T-helper 1 cell treated with Interleukin-12 subunit alpha and Interleukin-12 subunit beta and Interleukin-4 antibody, amounts not matched to agents 30 μg/mL and 1 μg/mL, for 36 hours (primary cell): ENCODE results near the gene RNU2-63P.
"Not testable (repeated sequence)": the region's sequence is repeated elsewhere in the genome, so short reads cannot be mapped to it uniquely, and the experiment has no call there.

Source experiments
- H3K27ac Mint-ChIP-seq: one replicate; pipeline ENCODE4 v1.8.0; 2021; ENCODE audit warnings: mild to moderate bottlenecking, mixed read lengths
- H3K27me3 Mint-ChIP-seq: one replicate; pipeline ENCODE4 v1.8.0; 2021; ENCODE audit warnings: low read depth, mixed read lengths
- H3K36me3 Mint-ChIP-seq: one replicate; pipeline ENCODE4 v1.8.0; 2021; ENCODE audit warnings: low read depth, mixed read lengths
- H3K4me1 Mint-ChIP-seq: one replicate; pipeline ENCODE4 v1.8.0; 2021; ENCODE audit warnings: low read depth, mixed read lengths
- H3K4me3 Mint-ChIP-seq: one replicate; pipeline ENCODE4 v1.8.0; 2021; ENCODE audit warnings: mild to moderate bottlenecking, moderate library complexity, mixed read lengths
- H3K9me3 Mint-ChIP-seq: one replicate; pipeline ENCODE4 v1.8.0; 2021; ENCODE audit warnings: mixed read lengths

The RNU2-63P gene

DNA sequence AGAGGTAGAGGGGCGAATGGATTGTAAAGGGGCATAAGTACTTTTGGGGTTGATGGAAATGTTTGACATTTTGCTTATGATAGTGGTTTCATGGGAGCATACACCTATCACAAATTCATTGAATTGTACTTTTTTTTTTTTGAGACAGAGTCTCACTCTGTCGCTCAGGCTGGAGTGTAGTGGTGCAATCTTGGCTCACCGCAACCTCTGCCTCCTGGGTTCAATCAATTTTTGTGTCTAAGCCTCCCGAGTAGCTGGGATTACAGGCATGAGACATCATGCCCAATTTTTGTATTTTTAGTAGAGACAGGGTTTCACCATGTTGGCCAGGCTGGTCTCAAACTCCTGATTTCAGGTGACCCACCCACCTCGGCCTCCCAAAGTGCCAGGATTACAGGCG lies 29.2 kb upstream of the RNU2-63P start:
- not testable (repeated sequence) for H3K27me3 Mint-ChIP-seq
- H3K4me1 Mint-ChIP-seq = peaks cover 12% of the 10 kb centered on the region

DNA sequence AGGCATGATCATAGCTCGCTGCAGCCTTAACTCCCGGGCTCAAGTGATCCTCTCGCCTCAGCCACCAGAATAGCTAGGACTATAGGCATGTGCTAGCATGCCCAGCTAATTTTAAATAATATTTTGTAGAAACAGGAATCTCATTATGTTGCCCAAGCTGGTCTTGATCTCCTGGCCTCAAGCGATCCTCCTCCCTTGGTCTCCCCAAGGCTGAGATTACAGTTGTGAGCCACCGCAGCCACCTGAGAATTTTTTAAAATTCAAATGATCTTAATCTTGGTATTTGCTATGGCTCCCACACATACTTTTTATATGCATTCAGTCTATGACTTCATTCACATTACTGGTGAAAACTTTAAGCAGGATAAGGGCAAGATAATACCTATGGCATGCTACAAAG lies 26.1 kb upstream of the RNU2-63P start:
- Mint-ChIP-seq H3K4me1 (peaks cover 11% of the 10 kb centered on the region), H3K27ac (no peak overlapping the region)

More for the DNA sequence above, 29.2 kb upstream of the RNU2-63P start:
- H3K9me3 Mint-ChIP-seq, H3K4me3 Mint-ChIP-seq, H3K27ac Mint-ChIP-seq: not testable (repeated sequence)
- peaks cover 19% of the 10 kb centered on the region for H3K36me3 Mint-ChIP-seq

GRCh38 chr2:88038263-88039105 lies 22.1 kb upstream of the RNU2-63P start:
- Mint-ChIP-seq H3K27ac (no peak overlapping the region), H3K9me3 (no peaks in the 10 kb centered on the region), H3K4me1 (peaks cover 7% of the 10 kb centered on the region), H3K36me3 (peaks cover 42% of the 10 kb centered on the region), H3K4me3 (no peak overlapping the region), H3K27me3 (no peaks in the 10 kb centered on the region)

More for the DNA sequence above, 26.1 kb upstream of the RNU2-63P start:
- H3K9me3 Mint-ChIP-seq = no peaks in the 10 kb centered on the region
- no peaks in the 10 kb centered on the region for H3K27me3 Mint-ChIP-seq
- peaks cover 22% of the 10 kb centered on the region for H3K36me3 Mint-ChIP-seq
- no peak overlapping the region for H3K4me3 Mint-ChIP-seq

- no peaks in the 10 kb centered on the region for H3K27me3 Mint-ChIP-seq
- peaks cover 4% of the 10 kb centered on the region for H3K4me1 Mint-ChIP-seq
- H3K4me3 Mint-ChIP-seq = no peak overlapping the region
- H3K27ac Mint-ChIP-seq = no peak overlapping the region
- H3K9me3 Mint-ChIP-seq = no peaks in the 10 kb centered on the region
- peaks cover 45% of the 10 kb centered on the region for H3K36me3 Mint-ChIP-seq
Measured at GRCh38 chr2:88036606-88037005, 20.3 kb upstream of the RNU2-63P start.

DNA sequence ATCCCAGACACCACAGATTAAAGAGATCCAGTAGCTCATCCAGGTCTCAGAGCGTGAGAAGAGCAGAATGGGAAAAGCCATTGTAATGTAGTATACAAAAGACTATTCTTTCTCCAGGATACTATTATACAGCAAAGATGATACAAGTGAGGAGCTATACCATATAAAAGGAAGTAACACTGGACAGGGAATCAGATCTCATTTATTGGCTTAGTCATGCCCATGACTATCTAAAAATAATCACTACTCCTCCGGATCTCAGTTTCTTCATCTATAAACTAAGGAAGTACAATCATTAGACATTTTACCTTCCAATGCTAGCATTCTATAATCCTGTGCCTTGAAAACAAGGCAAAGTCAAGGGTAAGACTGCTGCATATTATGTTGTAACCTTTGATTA lies 19.8 kb upstream of the RNU2-63P start:
- Mint-ChIP-seq H3K36me3 (peaks cover 45% of the 10 kb centered on the region), H3K4me1 (peaks cover 4% of the 10 kb centered on the region), H3K27ac (no peak overlapping the region), H3K27me3 (no peaks in the 10 kb centered on the region), H3K4me3 (no peak overlapping the region), H3K9me3 (no peaks in the 10 kb centered on the region)

DNA sequence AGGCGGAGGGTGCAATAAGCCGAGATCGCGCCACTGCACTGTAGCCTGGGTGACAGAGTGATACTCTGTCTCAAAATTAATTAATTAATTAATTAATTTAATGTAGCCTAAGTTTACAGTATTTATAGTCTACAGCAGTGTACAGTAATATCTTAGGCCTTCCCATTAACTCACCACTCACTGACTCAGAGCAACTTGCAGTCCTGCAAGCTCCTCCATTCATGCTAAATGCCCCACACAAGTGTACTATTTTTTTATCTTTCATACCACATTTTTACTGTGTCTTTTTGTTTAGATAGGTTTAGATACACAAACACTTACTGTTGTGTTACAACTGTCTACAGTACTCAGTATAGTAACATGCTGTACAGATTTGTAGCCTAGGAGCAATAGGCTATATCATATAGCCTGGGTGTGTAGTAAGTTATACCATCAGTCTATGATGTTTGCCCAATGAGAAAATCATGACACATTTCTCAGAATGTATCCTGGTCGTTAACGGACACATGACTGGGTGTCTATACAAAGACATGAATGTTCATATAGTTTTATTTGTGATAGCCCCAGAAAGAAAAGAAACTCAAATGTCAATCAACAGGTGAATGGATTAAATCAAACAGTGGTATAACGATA lies 15.8 kb upstream of the RNU2-63P start:
- Mint-ChIP-seq H3K27ac (no peak overlapping the region), H3K4me3 (no peak overlapping the region)

GRCh38 chr2:88028931-88029330 lies 12.6 kb upstream of the RNU2-63P start:
- Mint-ChIP-seq H3K27me3 (no peaks in the 10 kb centered on the region), H3K4me1 (peaks cover 8% of the 10 kb centered on the region), H3K9me3 (no peaks in the 10 kb centered on the region), H3K4me3 (no peak overlapping the region), H3K36me3 (peaks cover 31% of the 10 kb centered on the region), H3K27ac (no peak overlapping the region)

More for the DNA sequence above, 15.8 kb upstream of the RNU2-63P start:
- H3K27me3 Mint-ChIP-seq = no peaks in the 10 kb centered on the region
- peaks cover 7% of the 10 kb centered on the region for H3K4me1 Mint-ChIP-seq
- H3K36me3 Mint-ChIP-seq = peaks cover 49% of the 10 kb centered on the region
- no peaks in the 10 kb centered on the region for H3K9me3 Mint-ChIP-seq

GRCh38 chr2:88027697-88028389 lies 11.5 kb upstream of the RNU2-63P start:
- H3K9me3 Mint-ChIP-seq = no peaks in the 10 kb centered on the region
- H3K27ac Mint-ChIP-seq = peak overlapping the region; percentile 36
- no peaks in the 10 kb centered on the region for H3K27me3 Mint-ChIP-seq
- H3K36me3 Mint-ChIP-seq = peaks cover 27% of the 10 kb centered on the region
- peaks cover 8% of the 10 kb centered on the region for H3K4me1 Mint-ChIP-seq
- H3K4me3 Mint-ChIP-seq = peak overlapping the region; percentile 53

DNA sequence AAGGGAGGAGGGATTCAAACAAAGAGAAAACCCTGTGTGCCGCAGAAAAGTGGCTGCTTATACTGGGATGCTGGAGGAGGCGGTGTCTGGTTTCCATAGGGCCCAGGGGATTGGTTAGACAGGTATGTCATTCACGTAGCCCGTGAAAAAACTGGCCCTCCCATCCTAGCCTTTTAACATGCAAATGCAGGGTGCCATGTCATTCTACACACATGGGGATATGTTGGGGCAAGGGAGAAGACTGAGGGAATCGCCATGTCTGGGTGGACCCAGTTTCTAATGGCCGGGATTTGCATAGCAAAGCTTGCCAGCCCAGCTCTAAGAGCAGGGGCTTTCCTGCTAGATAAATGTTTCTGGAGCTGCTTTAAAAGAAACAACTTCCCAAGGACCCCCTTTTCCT lies 8.2 kb upstream of the RNU2-63P start:
- H3K9me3 Mint-ChIP-seq = no peaks in the 10 kb centered on the region
- H3K4me1 Mint-ChIP-seq = peaks cover 8% of the 10 kb centered on the region
- peaks cover 20% of the 10 kb centered on the region for H3K36me3 Mint-ChIP-seq
- no peaks in the 10 kb centered on the region for H3K27me3 Mint-ChIP-seq
- H3K27ac Mint-ChIP-seq = no peak overlapping the region
- H3K4me3 Mint-ChIP-seq = no peak overlapping the region

DNA sequence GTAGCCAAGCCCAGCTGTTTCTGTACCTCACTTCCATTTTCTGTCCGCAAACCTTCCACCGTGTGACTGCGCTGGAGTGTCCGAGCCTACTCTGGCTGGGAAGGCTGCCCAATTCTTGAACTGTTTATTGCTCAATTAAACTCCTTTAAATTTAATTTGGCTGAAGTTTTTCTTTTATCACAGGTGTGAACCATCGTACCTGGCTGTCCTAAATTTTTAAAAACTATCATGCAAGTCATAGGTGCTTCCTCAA lies 6.2 kb upstream of the RNU2-63P start:
- Mint-ChIP-seq H3K4me3 (no peak overlapping the region), H3K27me3 (no peaks in the 10 kb centered on the region), H3K4me1 (peaks cover 4% of the 10 kb centered on the region), H3K27ac (no peak overlapping the region), H3K36me3 (peaks cover 4% of the 10 kb centered on the region), H3K9me3 (no peaks in the 10 kb centered on the region)

DNA sequence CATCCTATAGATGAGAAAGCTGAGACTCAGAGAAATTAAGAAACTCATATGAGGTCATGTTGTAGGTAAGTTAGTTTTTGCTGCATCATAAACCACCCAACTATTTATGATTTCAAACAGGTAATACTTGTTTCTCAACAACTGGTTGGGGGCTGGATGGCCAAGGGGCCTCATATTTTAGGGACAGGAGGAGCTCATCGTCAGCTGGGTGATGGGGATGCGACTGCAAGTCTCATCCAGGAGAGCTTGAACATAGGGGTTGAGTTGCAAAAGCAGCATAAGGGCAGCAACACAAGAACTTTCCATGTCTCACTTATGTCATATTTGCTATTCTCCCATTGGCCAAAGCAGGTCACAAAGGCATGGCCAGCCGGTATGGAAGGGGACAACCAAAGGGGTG lies 3.6 kb upstream of the RNU2-63P start:
- Mint-ChIP-seq H3K36me3 (no peaks in the 10 kb centered on the region), H3K27ac (no peak overlapping the region), H3K4me1 (peaks cover 14% of the 10 kb centered on the region), H3K9me3 (no peaks in the 10 kb centered on the region), H3K4me3 (no peak overlapping the region), H3K27me3 (no peaks in the 10 kb centered on the region)

DNA sequence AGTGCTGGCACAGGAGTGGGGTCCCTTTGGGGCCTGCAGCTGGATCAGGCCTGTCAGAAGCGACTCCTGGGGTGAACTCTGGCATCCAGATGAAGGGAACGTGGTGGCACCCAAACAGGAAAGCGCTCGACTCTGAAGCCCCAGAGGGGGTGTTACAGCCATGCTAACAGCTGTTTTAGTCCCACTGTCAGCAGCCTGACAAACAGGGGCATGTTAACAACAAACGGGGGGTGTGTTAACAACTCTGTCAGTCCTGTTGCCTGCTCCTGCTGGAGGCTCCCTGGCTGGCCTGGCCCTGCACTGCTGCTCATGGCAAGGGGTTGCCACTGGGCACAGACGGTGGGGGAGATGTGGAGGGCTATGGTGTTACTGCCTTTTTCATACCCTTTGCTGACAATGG lies 2.6 kb upstream of the RNU2-63P start:
- Mint-ChIP-seq H3K4me3 (no peak overlapping the region), H3K27ac (no peak overlapping the region), H3K4me1 (peaks cover 14% of the 10 kb centered on the region), H3K27me3 (no peaks in the 10 kb centered on the region), H3K9me3 (no peaks in the 10 kb centered on the region), H3K36me3 (no peaks in the 10 kb centered on the region)

- peak overlapping the region; percentile 97 for H3K4me3 Mint-ChIP-seq
- H3K36me3 Mint-ChIP-seq, H3K27me3 Mint-ChIP-seq, H3K9me3 Mint-ChIP-seq, H3K27ac Mint-ChIP-seq: not testable (repeated sequence)
- peaks cover 14% of the 10 kb centered on the region for H3K4me1 Mint-ChIP-seq
Measured at GRCh38 chr2:88018077-88018805, 1.9 kb upstream of the RNU2-63P start.

- H3K4me1 Mint-ChIP-seq = peaks cover 14% of the 10 kb centered on the region
- H3K36me3 Mint-ChIP-seq = not testable (repeated sequence)
Measured at GRCh38 chr2:88017780-88018038, 1.4 kb upstream of the RNU2-63P start.

More at GRCh38 chr2:88017780-88018038, 1.4 kb upstream of the RNU2-63P start:
- H3K27me3 Mint-ChIP-seq, H3K9me3 Mint-ChIP-seq: not testable (repeated sequence)
- Mint-ChIP-seq H3K4me3 (peak overlapping the region; percentile 97), H3K27ac (peak overlapping the region; percentile 99)
